GM23248 (cell line): Measurements from ENCODE around the gene PDSS1. TPM values are rescaled to one million over a fixed set of nuclear protein-coding genes. Genes with fewer than 3 reads are reported as not detected.

Source experiments
- DNase-seq: peaks from one replicate; pipeline ENCODE4 v3.0.0-alpha.2; 2015
- H2AFZ ChIP-seq: fragments of 200-600 bp; sonication (generic); 2 replicates; pipeline ENCODE4 v1.6.1; 2016; ENCODE audit warnings: antibody characterized with exemption
- H3F3A ChIP-seq: fragments of 200-600 bp; sonication (generic); 2 replicates; pipeline ENCODE4 v1.6.1; 2016; ENCODE audit warnings: mild to moderate bottlenecking, antibody characterized with exemption, mixed run types; ENCODE audit not compliant: insufficient read depth
- H3K27ac ChIP-seq: fragments of 200-600 bp; sonication (generic); 2 replicates; pipeline ENCODE4 v1.5.1; 2016; ENCODE audit warnings: mild to moderate bottlenecking
- H3K27me3 ChIP-seq: fragments of 200-600 bp; sonication (generic); replicated peaks from 2 replicates; pipeline ENCODE4 v1.6.1; 2016; ENCODE audit warnings: mild to moderate bottlenecking; ENCODE audit not compliant: insufficient read depth
- H3K36me3 ChIP-seq: fragments of 200-600 bp; sonication (generic); 2 replicates; pipeline ENCODE4 v1.6.1; 2016; ENCODE audit warnings: low read depth, mild to moderate bottlenecking
- H3K4me1 ChIP-seq: fragments of 200-600 bp; sonication (generic); 2 replicates; pipeline ENCODE4 v1.6.1; 2016; ENCODE audit warnings: mild to moderate bottlenecking; ENCODE audit not compliant: insufficient read depth
- H3K4me2 ChIP-seq: fragments of 200-600 bp; sonication (generic); one replicate; pipeline ENCODE4 v1.6.1; 2016; ENCODE audit warnings: mild to moderate bottlenecking; ENCODE audit not compliant: unreplicated experiment
- H3K4me3 ChIP-seq: fragments of 200-600 bp; sonication (generic); 2 replicates; pipeline ENCODE4 v1.5.1; 2016; ENCODE audit warnings: mild to moderate bottlenecking
- H3K79me2 ChIP-seq: fragments of 200-600 bp; sonication (generic); 2 replicates; pipeline ENCODE4 v1.6.1; 2016; ENCODE audit warnings: mild to moderate bottlenecking; ENCODE audit not compliant: insufficient read depth
- H3K9ac ChIP-seq: fragments of 200-600 bp; sonication (generic); 2 replicates; pipeline ENCODE4 v1.6.1; 2016; ENCODE audit warnings: mild to moderate bottlenecking
- H3K9me2 ChIP-seq: fragments of 200-600 bp; sonication (generic); 2 replicates; pipeline ENCODE4 v1.6.1; 2016; ENCODE audit warnings: mixed run types, mild to moderate bottlenecking, moderate library complexity; ENCODE audit not compliant: insufficient read depth
- H3K9me3 ChIP-seq: fragments of 200-600 bp; sonication (generic); one replicate; pipeline ENCODE4 v1.6.1; 2017; ENCODE audit warnings: low read depth
- H4K20me1 ChIP-seq: fragments of 200-600 bp; sonication (generic); 2 replicates; pipeline ENCODE4 v1.6.0; 2016; ENCODE audit not compliant: insufficient read depth
- EZH2 ChIP-seq: fragments of 200-600 bp; sonication (generic); IDR thresholded peaks from 2 replicates; pipeline ENCODE4 v1.6.1; 2018; ENCODE audit warnings: antibody characterized with exemption, mild to moderate bottlenecking; ENCODE audit not compliant: insufficient read depth, poor library complexity, severe bottlenecking
- EZH2phosphoT487 ChIP-seq: fragments of 200-600 bp; sonication (generic); IDR thresholded peaks from 2 replicates; pipeline ENCODE4 v1.6.1; 2018; ENCODE audit warnings: antibody characterized with exemption, moderate library complexity, mild to moderate bottlenecking, low read depth; ENCODE audit not compliant: insufficient read depth
- WGBS, 2 experiments: methylation state at CpG; one replicate each; pipeline ENCODE4 v1.1.6; 2015 to 2017; ENCODE audit warnings: low lambda C conversion rate in 2 of 2, low coverage in 1 of 2; ENCODE audit errors: missing lambda C conversion rate in 2 of 2; 5-methylcytosine and 5-hydroxymethylcytosine counted together
- in situ Hi-C: fragments of 300-500 bp; cut with MboI; formaldehyde crosslinking; loops from 2 replicates; pipeline ENCODE4 v1.15.0; 2020
- polyA plus RNA-seq: library from polyadenylated mRNA; unstranded; fragments of >200 nt; fragmentation: Nextera tagmentation; extraction: Ambion mirVana; gene quantifications from 2 replicates; pipeline ENCODE4 v1.2.1, GENCODE V29; 2016
- total RNA-seq: library from RNA; depleted of rRNA; stranded (reverse); fragments of >200 nt; shearing (Covaris generic); gene quantifications from 2 replicates; pipeline ENCODE4 v1.2.3, GENCODE V29; 2014

The PDSS1 gene
- total and polyA plus RNA-seq, 2 experiments from 2014 or later: 5.1 to 7.2 TPM

- WGBS, 2 experiments: 22% methylated on average over 11 of the region's 11 CpGs
- Histone ChIP-seq H3K9me3 (no peaks in the 10 kb centered on the region), H3K4me3 (peak overlapping the region; percentile 93)
These were observed 727 bp upstream of the PDSS1 start for GRCh38 chr10:26696786-26697162.

GRCh38 chr10:26697922-26698608, 564 bp downstream of the PDSS1 start:
- DNase-seq: peak; percentile 28
- Histone ChIP-seq H4K20me1 (no peaks in the 10 kb centered on the region), H3K4me2 (peak overlapping the region; percentile 87), H3K36me3 (no peaks in the 10 kb centered on the region), H3K4me1 (peaks cover 8% of the 10 kb centered on the region), H3K79me2 (peaks cover 55% of the 10 kb centered on the region), H2AFZ (peak overlapping the region; percentile 96), H3K9me2 (no peaks in the 10 kb centered on the region), H3K4me3 (peak overlapping the region; percentile 93), H3K27me3 (no peaks in the 10 kb centered on the region), H3F3A (no peaks in the 10 kb centered on the region), H3K9me3 (no peaks in the 10 kb centered on the region), H3K27ac (no peak overlapping the region; the same call in 1 of the 2 replicates), H3K9ac (peak overlapping the region; percentile 79)
- TF ChIP-seq EZH2phosphoT487 (no peak), EZH2 (no peak)
- in situ Hi-C loops: loop anchor here (25.0 kb wide), 1 partner anchor 361 kb away; no protein-coding TSS in a partner anchor
- WGBS, 2 experiments: 1% methylated on average over 37 to 42 of the region's 42 CpGs

More at GRCh38 chr10:26696786-26697162, 727 bp upstream of the PDSS1 start:
- no peaks in the 10 kb centered on the region for H3K27me3 ChIP-seq
- no peaks in the 10 kb centered on the region for H4K20me1 ChIP-seq
- no peaks in the 10 kb centered on the region for H3K36me3 ChIP-seq
- peaks cover 8% of the 10 kb centered on the region for H3K4me1 ChIP-seq
- peak overlapping the region; percentile 87 for H3K4me2 ChIP-seq
- DNase-seq: no peak
- no peaks in the 10 kb centered on the region for H3F3A ChIP-seq
- peak overlapping the region; percentile 44 for H3K27ac ChIP-seq
- in situ Hi-C loops: loop anchor here (25.0 kb wide), 1 partner anchor 359 kb away; no protein-coding TSS in a partner anchor
- peak overlapping the region; percentile 96 for H2AFZ ChIP-seq
- no peaks in the 10 kb centered on the region for H3K9me2 ChIP-seq
- TF ChIP-seq EZH2phosphoT487: no peak
- no peak for TF ChIP-seq EZH2
- H3K9ac ChIP-seq: peak overlapping the region; percentile 79
- H3K79me2 ChIP-seq: peaks cover 43% of the 10 kb centered on the region

- TF ChIP-seq EZH2: no peak
- TF ChIP-seq EZH2phosphoT487: no peak
- H3K9ac ChIP-seq: peak overlapping the region; percentile 79
- no peaks in the 10 kb centered on the region for H3F3A ChIP-seq
- H3K4me3 ChIP-seq: peak overlapping the region; percentile 93
- H3K36me3 ChIP-seq: no peaks in the 10 kb centered on the region
- no peaks in the 10 kb centered on the region for H3K9me3 ChIP-seq
- peaks cover 59% of the 10 kb centered on the region for H3K79me2 ChIP-seq
- no peak for DNase-seq
- H3K27ac ChIP-seq: no peak overlapping the region
- no peaks in the 10 kb centered on the region for H3K9me2 ChIP-seq
- no peaks in the 10 kb centered on the region for H3K27me3 ChIP-seq
- WGBS, 2 experiments: 76 to 82% methylated on average over 2 of the region's 2 CpGs
- peaks cover 8% of the 10 kb centered on the region for H3K4me1 ChIP-seq
- H3K4me2 ChIP-seq: peak overlapping the region; percentile 87
- in situ Hi-C loops: loop anchor here (25.0 kb wide), 1 partner anchor 362 kb away; no protein-coding TSS in a partner anchor
- 0 out of 2 replicates have a peak overlapping the region, but pooled peaks have one; percentile 96 for H2AFZ ChIP-seq
- H4K20me1 ChIP-seq: no peaks in the 10 kb centered on the region
These were observed 1.4 kb downstream of the PDSS1 start for GRCh38 chr10:26698909-26699308.

GRCh38 chr10:26699631-26700030, 2.1 kb downstream of the PDSS1 start:
- Histone ChIP-seq H3K9me3 (no peaks in the 10 kb centered on the region), H3K9me2 (no peaks in the 10 kb centered on the region), H3F3A (no peaks in the 10 kb centered on the region), H3K27me3 (no peaks in the 10 kb centered on the region), H3K79me2 (peaks cover 59% of the 10 kb centered on the region), H3K4me3 (no peak overlapping the region), H3K4me1 (peaks cover 8% of the 10 kb centered on the region), H2AFZ (no peak overlapping the region), H3K36me3 (no peaks in the 10 kb centered on the region), H3K27ac (no peak overlapping the region), H4K20me1 (no peaks in the 10 kb centered on the region), H3K4me2 (no peak overlapping the region), H3K9ac (no peak overlapping the region)
- no peak for DNase-seq
- in situ Hi-C loops: loop anchor here (25.0 kb wide), 1 partner anchor 362 kb away; no protein-coding TSS in a partner anchor
- TF ChIP-seq EZH2: no peak
- TF ChIP-seq EZH2phosphoT487: no peak
- 88 to 92% methylated on average over 7 of the region's 7 CpGs for WGBS, 2 experiments
